Omental fat pad (tissue), 4 donors: Measurements from ENCODE around the gene SCN2B. TPM values are rescaled to one million over a fixed set of nuclear protein-coding genes. Genes with fewer than 3 reads are reported as not detected.

Experiments used
- ATAC-seq: fragments of 150-250 bp; one replicate; pipeline ENCODE4 v1.9.1; 2016; ENCODE audit warnings: mild to moderate bottlenecking, moderate library complexity; ENCODE audit not compliant: low FRiP score
- DNase-seq: peaks from one replicate; pipeline ENCODE4 v3.0.0-alpha.2; 2019; ENCODE audit warnings: low spot score
- CTCF ChIP-seq, 3 donors: fragments of 450-650 bp; IDR thresholded peaks; one replicate each; pipeline ENCODE4 v1.5.1; 2016 to 2017; ENCODE audit warnings: antibody characterized with exemption in 3 of 3, mild to moderate bottlenecking in 3 of 3, moderate library complexity in 2 of 3
- total RNA-seq, 4 donors: library from RNA; depleted of rRNA; stranded (reverse); fragments of >200 nt; gene quantifications; one replicate each; pipeline ENCODE4 v1.1.0, GENCODE V29; 2016

Gene SCN2B
- total RNA-seq, 4 donors from 2014 or later = 0.28 to 0.47 TPM; not detected in 2

GRCh38 chr11:118148856-118149255 lies 27.6 kb downstream of the SCN2B start:
- ATAC-seq (no peak), DNase-seq (no peak)
- no peak for TF ChIP-seq CTCF (IDR thresholded peaks at IDR 0.05)

- DNase-seq = no peak
- TF ChIP-seq CTCF (IDR thresholded peaks at IDR 0.05) = no peak
- no peak for ATAC-seq
Observed at GRCh38 chr11:118148240-118148639, 28.2 kb downstream of the SCN2B start.

GRCh38 chr11:118147502-118147901 lies 28.9 kb downstream of the SCN2B start:
- TF ChIP-seq CTCF (IDR thresholded peaks at IDR 0.05) = no peak
- no peak for ATAC-seq
- DNase-seq = no peak

- ATAC-seq = no peak
- no peak for TF ChIP-seq CTCF (IDR thresholded peaks at IDR 0.05)
- DNase-seq = no peak
Observed at GRCh38 chr11:118146554-118146953, 29.9 kb downstream of the SCN2B start.

GRCh38 chr11:118145285-118146227 lies 30.9 kb downstream of the SCN2B start:
- DNase-seq (peak; percentile 85), ATAC-seq (peak; percentile 94)
- TF ChIP-seq CTCF (IDR thresholded peaks at IDR 0.05) = peak in 2 of 3 donors; percentile 55 to 96

GRCh38 chr11:118144301-118145268 lies 31.9 kb downstream of the SCN2B start:
- ATAC-seq (no peak), DNase-seq (peak; percentile 15)
- TF ChIP-seq CTCF (IDR thresholded peaks at IDR 0.05) = no peak
